Ramos (cell line): ENCODE results near the gene TMEM52B.

ENCODE experiments used
- in situ Hi-C: fragments of 300-500 bp; cut with MboI; formaldehyde crosslinking; loops from one replicate; pipeline ENCODE4 v1.14.3; 2022; ENCODE audit warnings: low sequenced_read_pairs; ENCODE audit not compliant: unreplicated experiment

TMEM52B gene

DNA sequence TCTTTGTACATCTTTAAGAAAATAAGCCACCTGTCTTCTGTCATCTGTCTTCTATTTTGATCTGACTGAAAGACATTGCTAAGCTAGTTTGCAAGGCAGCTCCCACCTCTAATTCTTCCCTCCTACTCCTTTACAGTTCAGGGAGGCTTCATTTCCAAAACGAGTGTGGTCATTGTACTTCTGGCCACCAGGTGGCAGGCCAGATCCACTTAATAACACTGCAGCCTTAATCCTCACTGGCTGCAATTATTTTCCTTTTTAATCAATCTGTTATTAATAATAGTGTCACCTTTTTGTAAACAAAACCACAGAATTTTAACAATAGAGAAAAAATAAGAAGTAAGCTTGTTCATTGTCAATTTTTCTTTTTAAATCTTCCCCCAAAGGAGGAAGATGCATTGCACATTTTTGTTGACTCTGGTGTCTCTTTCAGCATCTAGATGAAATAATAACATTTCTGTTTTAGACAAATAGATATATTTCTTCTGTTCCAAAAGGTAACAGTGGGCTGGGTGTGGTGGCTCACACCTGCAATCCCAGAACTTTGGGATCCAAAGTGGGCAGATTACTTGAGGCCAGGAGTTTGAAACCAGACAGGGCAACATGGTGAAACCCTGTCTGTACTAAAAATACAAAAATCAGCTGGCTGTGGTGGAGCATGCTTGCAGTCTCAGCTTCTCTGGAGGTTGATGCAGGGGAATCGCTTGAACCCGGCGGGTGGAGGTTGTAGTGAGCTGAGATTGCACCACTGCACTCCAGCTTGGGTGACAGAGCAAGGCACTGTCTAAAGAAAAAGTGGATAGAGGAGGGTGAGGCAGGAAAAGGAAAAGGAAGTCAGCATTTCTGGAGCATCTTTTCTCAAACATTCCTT is 57.2 kb downstream of the TMEM52B start:
- in situ Hi-C loops, result loop anchor here (5.0 kb wide), 3 partner anchors 146 to 436 kb away; partner anchors contain the start of gene STYK1

DNA sequence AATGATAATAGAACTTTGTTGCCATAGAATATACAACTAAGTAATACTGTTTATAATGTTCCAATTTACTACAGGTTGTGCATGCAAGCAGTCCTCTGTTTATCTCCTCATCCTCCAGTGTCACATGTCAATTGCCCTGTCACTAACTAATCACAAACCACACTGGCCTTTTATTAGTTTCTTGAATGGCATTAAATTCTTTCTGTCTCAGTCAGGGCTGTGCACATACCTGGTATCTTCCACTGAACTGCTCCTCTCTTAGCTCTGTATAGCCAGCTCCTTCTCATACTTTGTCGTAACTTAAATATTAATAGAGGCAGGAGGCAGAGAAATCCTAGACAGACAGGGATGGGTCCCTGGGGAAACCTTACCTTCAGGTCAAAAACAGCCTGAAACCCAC is 57.9 kb downstream of the TMEM52B start:
- in situ Hi-C loops, result loop anchor here (5.0 kb wide), 3 partner anchors 146 to 436 kb away; partner anchors contain the start of gene STYK1

DNA sequence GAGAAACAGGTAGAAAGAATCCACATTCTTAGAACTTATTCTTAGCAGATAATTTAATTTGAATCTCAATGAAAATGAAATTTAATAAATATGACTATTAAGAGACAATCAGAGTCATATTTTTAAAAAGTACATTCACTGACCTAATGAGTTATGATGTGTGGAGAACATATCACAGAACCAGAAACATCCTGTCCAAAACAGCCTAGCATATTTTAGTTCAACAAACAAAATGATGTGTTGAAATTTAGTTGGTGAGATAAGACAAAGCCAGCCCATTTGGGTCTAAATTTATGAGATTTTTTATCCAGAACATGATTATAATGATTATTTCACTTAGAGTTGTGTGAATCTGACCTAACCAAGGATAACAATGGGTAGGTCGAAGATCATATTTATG is 59.7 kb downstream of the TMEM52B start:
- in situ Hi-C loops, result loop anchor here (5.0 kb wide), 3 partner anchors 144 to 434 kb away; partner anchors contain the start of gene STYK1

DNA sequence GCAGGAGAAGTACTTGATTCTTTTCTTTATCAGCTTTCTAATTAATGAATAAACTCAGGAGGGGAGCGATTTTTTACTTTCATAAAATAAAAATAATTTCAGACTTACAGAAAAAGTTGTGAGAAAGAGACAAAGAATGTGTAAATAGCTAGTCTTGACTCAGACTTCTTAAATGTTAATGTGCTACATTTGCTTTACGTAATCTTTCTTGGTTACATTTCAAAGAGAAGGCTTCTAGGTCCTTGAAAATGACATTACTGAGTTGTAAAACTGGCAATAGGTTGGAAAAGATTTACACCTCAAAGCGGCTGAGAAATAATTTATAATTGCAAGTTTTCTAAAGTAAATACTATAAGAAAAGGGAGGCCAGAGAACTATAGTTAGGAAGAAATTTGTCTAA is 62.5 kb downstream of the TMEM52B start:
- in situ Hi-C loops, result no loop called here
